ENCODE measurements around the gene MCM8. TPM values are rescaled to one million over a fixed set of nuclear protein-coding genes. Genes with fewer than 3 reads are reported as not detected.

Gene MCM8
- total and polyA plus RNA-seq, 2 experiments from 2014 or later: 1.5 to 7.7 TPM

GRCh38 chr20:6046432-6046831, 96.0 kb downstream of the MCM8 start:
- no peak overlapping the region for H3K27ac ChIP-seq
- no peaks in the 10 kb centered on the region for H4K20me1 ChIP-seq (ENCODE audit: insufficient read depth)
- H3K9me2 ChIP-seq (ENCODE audit: insufficient read depth): no peaks in the 10 kb centered on the region
- H3K36me3 ChIP-seq (ENCODE audit: low read depth): no peaks in the 10 kb centered on the region
- no peaks in the 10 kb centered on the region for H3K79me2 ChIP-seq (ENCODE audit: insufficient read depth)
- no peak for TF ChIP-seq EZH2phosphoT487 (IDR thresholded peaks at IDR 0.05; ENCODE audit: insufficient read depth, low read depth)
- no peak for TF ChIP-seq EZH2 (IDR thresholded peaks at IDR 0.05; ENCODE audit: insufficient read depth, poor library complexity, severe bottlenecking)
- no peak overlapping the region for H2AFZ ChIP-seq
- DNase-seq: no peak
- H3K4me3 ChIP-seq: no peak overlapping the region
- WGBS, 2 experiments (ENCODE audit: low coverage in 1 of 2, low lambda C conversion rate in 2 of 2, missing lambda C conversion rate in 2 of 2): 36 to 53% methylated on average over 1 of the region's 1 CpG
- H3F3A ChIP-seq (ENCODE audit: insufficient read depth): 0 out of 2 replicates have a peak, but pooled peaks cover 7% of the 10 kb centered on the region
- H3K4me2 ChIP-seq (ENCODE audit: unreplicated experiment): no peak overlapping the region
- H3K9ac ChIP-seq: no peak overlapping the region
- no peaks in the 10 kb centered on the region for H3K27me3 ChIP-seq (replicated peaks; ENCODE audit: insufficient read depth)
- H3K4me1 ChIP-seq (ENCODE audit: insufficient read depth): peaks cover 4% of the 10 kb centered on the region
- no peaks in the 10 kb centered on the region for H3K9me3 ChIP-seq (ENCODE audit: low read depth)
- in situ Hi-C loops (cut with MboI): no loop called here

- Histone ChIP-seq H3F3A (ENCODE audit: insufficient read depth) (0 out of 2 replicates have a peak, but pooled peaks cover 7% of the 10 kb centered on the region), H3K4me2 (ENCODE audit: unreplicated experiment) (no peak overlapping the region), H3K4me3 (no peak overlapping the region), H3K9me3 (ENCODE audit: low read depth) (no peaks in the 10 kb centered on the region), H4K20me1 (ENCODE audit: insufficient read depth) (no peaks in the 10 kb centered on the region), H2AFZ (no peak overlapping the region), H3K9me2 (ENCODE audit: insufficient read depth) (no peaks in the 10 kb centered on the region), H3K4me1 (ENCODE audit: insufficient read depth) (peaks cover 8% of the 10 kb centered on the region), H3K79me2 (ENCODE audit: insufficient read depth) (no peaks in the 10 kb centered on the region), H3K27me3 (replicated peaks; ENCODE audit: insufficient read depth) (peaks cover 5% of the 10 kb centered on the region), H3K9ac (no peak overlapping the region), H3K27ac (no peak overlapping the region), H3K36me3 (ENCODE audit: low read depth) (no peaks in the 10 kb centered on the region)
- in situ Hi-C loops (cut with MboI): no loop called here
- no peak for DNase-seq
- 69 to 85% methylated on average over 3 of the region's 3 CpGs for WGBS, 2 experiments (ENCODE audit: low coverage in 1 of 2, low lambda C conversion rate in 2 of 2, missing lambda C conversion rate in 2 of 2)
- TF ChIP-seq EZH2phosphoT487 (IDR thresholded peaks at IDR 0.05; ENCODE audit: insufficient read depth, low read depth): no peak
- TF ChIP-seq EZH2 (IDR thresholded peaks at IDR 0.05; ENCODE audit: insufficient read depth, poor library complexity, severe bottlenecking): no peak
Observed at GRCh38 chr20:6048391-6048790, 97.9 kb downstream of the MCM8 start.

Small RNAs within 50 kb of the gene (small RNA-seq; reads per million reads assigned to genes)
- gene RF00019 (ENCODE audit: low read depth, low replicate concordance) (not detected), gene RN7SL498P (ENCODE audit: low read depth, low replicate concordance) (not detected)

Other genes with a start within 250 kb of the MCM8 start
- 1.8 and 2.6 TPM in 2 replicates for gene SHLD1, start 200.3 kb upstream of the MCM8 start, total RNA-seq (2014; rRNA removed; shearing (Covaris generic))
- gene SHLD1, start 200.3 kb upstream of the MCM8 start, polyA plus RNA-seq (2016; fragmentation: Nextera tagmentation; extraction: Ambion mirVana): 6.3 and 6.7 TPM in 2 replicates
- gene CHGB, start 39.1 kb upstream of the MCM8 start, total RNA-seq (2014; rRNA removed; shearing (Covaris generic)): 0.22 TPM in 1 of 2 replicates, not detected in the other
- gene CHGB, start 39.1 kb upstream of the MCM8 start, polyA plus RNA-seq (2016; fragmentation: Nextera tagmentation; extraction: Ambion mirVana): 0.30 and 0.32 TPM in 2 replicates
- gene TRMT6, start 119 bp upstream of the MCM8 start, total RNA-seq (2014; rRNA removed; shearing (Covaris generic)): 8.2 and 9.7 TPM in 2 replicates
- 10.3 and 10.7 TPM in 2 replicates for gene TRMT6, start 119 bp upstream of the MCM8 start, polyA plus RNA-seq (2016; fragmentation: Nextera tagmentation; extraction: Ambion mirVana)
- gene CRLS1, start 55.5 kb downstream of the MCM8 start, total RNA-seq (2014; rRNA removed; shearing (Covaris generic)): 50.3 and 51.0 TPM in 2 replicates
- gene CRLS1, start 55.5 kb downstream of the MCM8 start, polyA plus RNA-seq (2016; fragmentation: Nextera tagmentation; extraction: Ambion mirVana): 44.3 and 46.3 TPM in 2 replicates
- not detected in 2 replicates for gene LRRN4, start 103.4 kb downstream of the MCM8 start, total RNA-seq (2014; rRNA removed; shearing (Covaris generic))
- gene LRRN4, start 103.4 kb downstream of the MCM8 start, polyA plus RNA-seq (2016; fragmentation: Nextera tagmentation; extraction: Ambion mirVana): not detected in 2 replicates
- 4.1 and 4.2 TPM in 2 replicates for gene FERMT1, start 172.4 kb downstream of the MCM8 start, total RNA-seq (2014; rRNA removed; shearing (Covaris generic))
- 1.2 and 2.1 TPM in 2 replicates for gene FERMT1, start 172.4 kb downstream of the MCM8 start, polyA plus RNA-seq (2016; fragmentation: Nextera tagmentation; extraction: Ambion mirVana)

Measured in GM23248 (cell line).